Measurements from ENCODE around the gene LILRB5.
"Not testable (repeated sequence)": the region's sequence is repeated elsewhere in the genome, so short reads cannot be mapped to it uniquely, and the experiment has no call there.

Gene LILRB5

DNA sequence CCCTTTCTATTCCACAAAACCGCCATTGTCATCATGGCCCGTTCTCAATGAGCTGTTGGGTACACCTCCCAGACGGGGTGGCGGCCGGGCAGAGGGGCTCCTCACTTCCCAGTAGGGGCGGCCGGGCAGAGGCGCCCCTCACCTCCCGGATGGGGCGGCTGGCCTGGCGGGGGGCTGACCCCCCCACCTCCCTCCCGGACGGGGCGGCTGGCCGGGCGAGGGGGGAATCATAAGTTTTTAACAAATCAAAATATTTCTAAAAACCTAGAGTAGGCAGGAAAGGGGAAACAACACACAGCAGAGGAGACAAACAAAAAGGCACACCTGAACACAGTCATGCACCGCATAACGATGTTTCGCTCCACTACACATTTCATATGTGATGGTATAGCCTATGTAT lies 42.3 kb downstream of the LILRB5 start:
- DNase-seq (ENCODE audit: low read depth, low spot score), result not testable (repeated sequence)

DNA sequence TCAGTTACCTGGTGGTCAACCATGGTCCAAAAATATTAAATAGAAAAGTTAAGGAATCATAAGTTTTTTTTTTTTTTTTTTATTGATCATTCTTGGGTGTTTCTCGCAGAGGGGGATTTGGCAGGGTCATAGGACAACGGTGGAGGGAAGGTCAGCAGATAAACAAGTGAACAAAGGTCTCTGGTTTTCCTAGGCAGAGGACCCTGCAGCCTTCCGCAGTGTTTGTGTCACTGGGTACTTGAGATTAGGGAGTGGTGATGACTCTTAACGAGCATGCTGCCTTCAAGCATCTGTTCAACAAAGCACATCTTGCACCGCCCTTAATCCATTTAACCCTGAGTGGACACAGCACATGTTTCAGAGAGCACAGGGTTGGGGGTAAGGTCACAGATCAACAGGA lies 42.9 kb downstream of the LILRB5 start:
- not testable (repeated sequence) for DNase-seq (ENCODE audit: low read depth, low spot score)

DNA sequence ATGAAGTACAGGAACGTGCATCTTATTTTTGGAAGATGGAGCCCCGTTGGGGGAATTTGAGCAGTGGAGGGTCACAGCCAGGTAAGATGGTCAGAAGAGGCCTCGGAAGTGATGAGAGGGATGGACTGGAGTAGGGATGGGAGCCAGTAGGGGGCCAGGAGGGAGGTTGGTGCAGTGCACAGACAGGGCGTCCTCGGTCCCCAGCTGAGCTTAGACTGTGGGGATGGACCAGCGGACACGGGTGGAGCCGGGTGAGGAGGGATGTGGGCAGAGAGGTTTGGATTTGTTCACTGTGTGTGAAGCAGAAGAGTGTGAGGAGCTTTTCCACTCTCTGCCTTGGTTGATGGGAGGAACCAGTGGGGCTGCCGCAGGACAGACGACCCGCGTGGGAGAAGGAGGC lies 45.8 kb downstream of the LILRB5 start:
- DNase-seq (ENCODE audit: low read depth, low spot score), result no peak

DNA sequence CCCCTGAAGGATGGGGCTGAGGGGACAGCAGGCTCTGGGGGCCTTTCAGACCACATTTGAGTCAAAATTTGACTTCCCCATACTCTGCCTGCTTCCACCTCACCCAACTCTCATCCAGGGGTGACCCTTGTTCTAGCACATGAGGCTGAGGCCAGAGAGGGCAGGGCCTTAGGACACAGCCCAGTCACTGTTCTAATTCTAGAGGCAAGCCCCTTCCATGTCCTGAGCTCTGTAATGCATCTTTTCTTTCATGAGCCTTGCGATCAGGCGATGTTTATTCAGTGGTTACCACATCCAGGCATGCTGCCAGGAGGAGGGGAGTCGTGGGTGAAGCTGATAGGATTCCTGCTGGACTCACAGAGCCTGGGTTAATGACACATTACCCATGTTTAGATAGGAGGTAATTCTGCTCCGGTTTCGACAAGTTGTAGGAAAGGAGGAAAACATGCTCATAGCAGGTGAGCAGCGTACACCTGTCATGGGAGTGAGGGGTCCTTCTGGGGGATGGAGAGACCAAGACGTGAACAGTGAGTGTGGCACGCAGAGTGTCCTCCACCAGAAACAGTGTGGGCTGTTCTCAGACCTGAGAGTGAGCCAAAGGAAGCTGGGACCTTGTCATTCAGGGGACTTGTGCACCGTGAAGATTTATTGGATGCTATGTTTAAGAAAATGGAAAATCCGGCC lies 47.1 kb downstream of the LILRB5 start:
- DNase-seq (ENCODE audit: low read depth, low spot score), result peak; percentile 86

GRCh38 chr19:54209058-54209810 lies 47.8 kb downstream of the LILRB5 start:
- DNase-seq (ENCODE audit: low read depth, low spot score), result no peak

DNA sequence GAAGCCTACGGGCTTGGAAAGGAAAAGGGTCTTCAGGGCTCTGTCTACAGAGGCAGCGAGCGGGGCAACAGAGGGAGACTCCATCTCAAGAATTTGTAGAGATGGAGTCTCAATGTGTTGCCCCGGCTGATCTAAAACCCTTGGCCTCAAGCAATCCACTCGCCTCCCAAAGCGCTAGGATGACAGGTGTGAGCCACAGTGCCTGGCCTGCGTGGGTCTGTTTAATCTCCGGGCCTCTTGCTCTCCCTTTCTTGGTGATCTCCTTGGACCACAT lies 48.4 kb downstream of the LILRB5 start:
- DNase-seq (ENCODE audit: low read depth, low spot score), result no peak

DNA sequence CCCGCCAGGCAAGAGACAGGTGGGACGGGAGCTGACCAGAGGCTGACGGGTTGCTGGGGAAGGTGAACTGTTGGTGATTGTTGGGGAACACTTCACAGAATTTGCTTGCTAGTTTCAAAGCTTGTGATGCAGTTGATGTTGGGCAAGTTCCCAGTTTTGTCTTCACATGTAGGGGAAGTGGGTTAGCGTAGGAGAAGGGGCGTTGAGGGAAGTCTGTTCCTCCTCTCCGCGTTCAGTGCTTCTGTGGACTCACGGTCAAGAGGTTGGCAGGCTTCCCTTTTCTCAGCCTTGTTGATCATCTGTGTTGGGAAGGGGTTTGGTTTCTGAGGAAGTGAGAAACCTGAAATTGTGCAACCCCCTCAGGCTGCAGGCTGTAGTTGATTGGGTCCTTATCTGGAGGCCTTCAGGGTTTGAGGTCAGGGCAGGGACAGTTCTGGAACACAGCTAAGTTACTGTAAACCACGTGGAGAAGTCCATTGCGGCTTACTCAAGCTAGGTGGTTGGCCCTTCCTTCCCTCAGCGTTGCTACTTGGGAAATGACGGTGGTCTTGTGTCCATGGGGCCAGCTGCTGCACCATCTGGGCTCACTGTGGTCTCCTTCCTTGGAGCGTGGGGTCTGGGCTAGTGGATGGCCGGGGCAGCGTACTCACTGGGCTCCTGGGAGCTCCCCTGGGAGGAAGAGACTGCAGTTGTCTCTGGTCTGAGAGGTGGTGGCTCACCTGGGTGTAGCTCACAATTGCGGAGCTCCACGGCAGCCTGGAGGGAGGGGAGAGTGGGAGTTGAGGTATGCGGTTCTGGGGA lies 48.9 kb downstream of the LILRB5 start:
- DNase-seq (ENCODE audit: low read depth, low spot score), result no peak

- no peak for DNase-seq (ENCODE audit: low read depth, low spot score)
Observed at GRCh38 chr19:54207676-54207982, 49.4 kb downstream of the LILRB5 start.

DNA sequence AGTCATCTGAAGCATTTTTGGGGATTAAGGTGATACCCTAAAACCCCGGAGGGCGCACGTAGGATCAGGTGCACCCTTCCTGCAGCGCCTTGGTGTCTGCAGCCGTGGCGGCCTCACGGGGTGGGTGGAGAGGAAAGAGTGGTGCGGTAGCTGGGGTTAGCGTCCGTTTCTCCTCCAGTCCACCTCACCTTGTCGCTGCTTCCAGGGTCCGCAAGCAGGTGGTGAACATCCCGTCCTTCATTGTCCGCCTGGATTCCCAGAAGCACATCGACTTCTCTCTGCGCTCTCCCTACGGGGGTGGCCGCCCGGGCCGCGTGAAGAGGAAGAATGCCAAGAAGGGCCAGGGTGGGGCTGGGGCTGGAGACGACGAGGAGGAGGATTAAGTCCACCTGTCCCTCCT lies 49.9 kb downstream of the LILRB5 start:
- DNase-seq (ENCODE audit: low read depth, low spot score), result not testable (repeated sequence)

DNA sequence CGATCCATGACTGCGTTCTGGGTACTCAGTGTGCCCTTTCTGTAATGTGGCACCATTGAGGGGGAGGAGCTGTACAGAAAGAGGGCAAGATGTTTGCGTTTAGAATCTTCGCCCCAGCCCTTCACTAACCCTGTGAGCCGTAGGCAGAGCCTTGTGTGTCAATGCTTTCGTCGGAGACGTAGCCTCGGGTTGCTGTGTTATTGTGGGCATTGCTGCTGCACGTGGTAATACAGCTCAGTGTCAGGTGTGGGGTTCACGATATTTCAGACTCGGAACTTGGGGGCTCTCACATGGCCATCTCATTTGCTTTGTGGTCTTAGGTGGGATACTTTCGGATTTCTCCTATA lies 50.3 kb downstream of the LILRB5 start:
- no peak for DNase-seq (ENCODE audit: low read depth, low spot score)

DNA sequence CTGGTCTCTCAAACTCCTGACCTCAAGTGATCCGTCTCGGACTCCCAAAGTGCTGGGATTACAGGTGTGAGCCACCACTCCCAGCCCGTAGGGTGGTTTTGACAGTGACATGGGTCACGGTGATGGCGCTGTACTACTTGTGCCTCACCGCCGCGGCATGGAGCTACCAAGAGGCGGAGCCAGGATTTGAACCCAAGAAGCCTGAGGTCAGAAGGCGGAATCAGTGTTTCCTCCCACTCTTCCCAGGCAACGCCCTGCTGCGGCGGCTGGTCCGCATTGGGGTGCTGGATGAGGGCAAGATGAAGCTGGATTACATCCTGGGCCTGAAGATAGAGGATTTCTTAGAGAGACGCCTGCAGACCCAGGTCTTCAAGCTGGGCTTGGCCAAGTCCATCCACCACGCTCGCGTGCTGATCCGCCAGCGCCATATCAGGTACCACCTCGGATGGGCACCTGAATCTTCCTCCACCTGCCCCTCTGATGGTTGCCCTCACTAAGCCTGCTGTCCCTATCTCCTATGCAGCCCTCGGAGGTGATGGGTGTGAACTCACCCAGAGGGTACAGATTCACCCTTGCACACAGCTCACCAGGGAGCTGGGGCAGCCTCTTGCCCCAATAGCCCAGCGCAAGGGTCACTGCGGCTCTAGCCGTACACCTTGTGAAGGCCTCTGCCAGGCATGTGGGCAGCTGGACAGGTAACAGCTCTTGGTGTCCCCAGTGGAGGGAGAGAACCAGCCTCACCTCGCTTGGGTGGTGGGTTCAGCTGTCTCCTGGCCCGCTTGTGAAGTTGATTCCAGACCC lies 50.8 kb downstream of the LILRB5 start:
- DNase-seq (ENCODE audit: low read depth, low spot score), result no peak

GRCh38 chr19:54204767-54205468 lies 52.2 kb downstream of the LILRB5 start:
- DNase-seq (ENCODE audit: low read depth, low spot score), result no peak

DNA sequence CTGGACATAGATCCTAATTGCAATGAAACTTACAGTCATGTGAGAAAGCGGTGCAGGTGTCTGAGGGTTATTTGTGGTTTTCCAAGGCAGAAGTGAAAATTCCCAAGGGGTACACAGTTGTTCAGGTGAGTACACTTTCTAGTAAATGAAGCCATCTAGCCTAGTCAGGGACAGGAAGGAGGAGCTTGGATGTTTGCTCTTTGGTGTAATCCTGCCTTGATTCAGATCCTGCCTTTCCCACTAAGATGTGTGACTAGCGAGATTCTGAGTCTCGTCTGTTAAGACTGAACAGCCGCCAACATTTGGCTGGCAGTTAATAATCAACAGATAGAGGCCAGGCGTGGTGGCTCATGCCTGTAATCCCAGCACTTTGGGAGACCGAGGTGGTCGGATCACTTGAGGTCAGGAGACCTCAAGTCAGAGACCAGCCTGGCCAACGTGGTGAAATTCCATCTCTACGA lies 53.9 kb downstream of the LILRB5 start:
- no peak for DNase-seq (ENCODE audit: low read depth, low spot score)

DNA sequence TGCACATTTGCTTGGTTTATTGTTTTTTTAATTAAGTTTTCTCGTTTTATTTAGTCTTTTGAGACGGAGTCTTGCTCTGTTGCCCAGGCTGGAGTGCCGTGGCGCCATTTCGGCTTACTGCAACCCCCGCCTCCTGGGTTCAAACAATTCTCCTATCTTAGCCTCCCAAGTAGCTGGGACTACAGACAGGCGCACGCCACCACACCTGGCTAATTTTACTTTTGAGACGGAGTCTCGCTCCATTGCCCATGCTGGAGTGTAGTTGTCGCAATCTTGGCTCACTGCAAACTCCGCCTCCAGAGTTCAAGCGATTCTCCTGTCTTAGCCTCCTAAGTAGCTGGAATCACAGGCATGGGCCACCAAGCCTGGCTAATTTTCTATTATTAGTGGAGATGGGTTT lies 55.1 kb downstream of the LILRB5 start:
- no peak for DNase-seq (ENCODE audit: low read depth, low spot score)

DNA sequence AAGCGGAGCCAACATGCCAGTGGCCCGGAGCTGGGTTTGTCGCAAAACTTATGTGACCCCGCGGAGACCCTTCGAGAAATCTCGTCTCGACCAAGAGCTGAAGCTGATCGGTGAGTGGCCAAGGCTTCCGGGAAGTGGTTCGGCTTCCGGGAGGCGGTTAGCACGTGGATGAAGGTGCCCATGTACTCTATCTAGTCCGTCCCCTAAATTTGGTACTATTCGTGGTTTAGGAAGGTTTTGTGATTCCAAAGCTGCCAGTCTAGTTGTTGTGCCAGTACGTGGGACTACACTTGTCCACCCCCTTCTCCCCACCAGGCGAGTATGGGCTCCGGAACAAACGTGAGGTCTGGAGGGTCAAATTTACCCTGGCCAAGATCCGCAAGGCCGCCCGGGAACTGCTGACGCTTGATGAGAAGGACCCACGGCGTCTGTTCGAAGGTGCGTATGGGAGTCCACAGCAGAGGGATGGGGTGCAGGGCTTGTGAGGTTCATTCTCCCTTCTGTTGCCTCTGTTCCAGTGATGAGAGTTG lies 55.8 kb downstream of the LILRB5 start:
- no peak for DNase-seq (ENCODE audit: low read depth, low spot score)
